HG03280 (cell line): ENCODE measurements around the gene MRPL49.
"Not testable (repeated sequence)": the region's sequence is repeated elsewhere in the genome, so short reads cannot be mapped to it uniquely, and the experiment has no call there.

Experiments used
- ATAC-seq: cut with Tn5 transposase; IDR thresholded peaks from one replicate; pipeline ENCODE4 v1.9.1; 2021; ENCODE audit warnings: mild to moderate bottlenecking, moderate library complexity; ENCODE audit not compliant: unreplicated experiment

MRPL49 gene

GRCh38 chr11:65160643-65161042 lies 38.5 kb downstream of the MRPL49 start:
- ATAC-seq = no peak

GRCh38 chr11:65163684-65164083 lies 41.6 kb downstream of the MRPL49 start:
- ATAC-seq = no peak

- no peak for ATAC-seq
These were observed 43.5 kb downstream of the MRPL49 start for GRCh38 chr11:65165410-65166317.

- no peak for ATAC-seq
These were observed 44.8 kb downstream of the MRPL49 start for GRCh38 chr11:65166893-65167292.

GRCh38 chr11:65167656-65168055 lies 45.5 kb downstream of the MRPL49 start:
- ATAC-seq = no peak

GRCh38 chr11:65169164-65169641 lies 47.1 kb downstream of the MRPL49 start:
- ATAC-seq = no peak

GRCh38 chr11:65170058-65170534 lies 48.0 kb downstream of the MRPL49 start, which contains the start of gene SPDYC:
Gene SPDYC, plus strand, starts transcription at chr11:65170233. Its CDS starts 1,125 bp downstream, at chr11:65171358.
- no peak for ATAC-seq

- no peak for ATAC-seq
These were observed 50.5 kb downstream of the MRPL49 start for GRCh38 chr11:65172600-65172999.

- not testable (repeated sequence) for ATAC-seq
These were observed 52.5 kb downstream of the MRPL49 start for GRCh38 chr11:65174571-65175010.
